ENCODE results near the gene PROM1. TPM values are rescaled to one million over a fixed set of nuclear protein-coding genes. Genes with fewer than 3 reads are reported as not detected.

Gene PROM1
- total RNA-seq, 2 donors from 2014 or later: 34.3 to 63.9 TPM

GRCh38 chr4:15934259-15934658 is 149.6 kb downstream of the PROM1 start:
- H3K27me3 ChIP-seq: no peaks in the 10 kb centered on the region
- no peaks in the 10 kb centered on the region for H3K9me3 ChIP-seq
- no peak overlapping the region for H3K9ac ChIP-seq (ENCODE audit: low read depth in 2 of 2, low read length in 2 of 2)
- no peaks in the 10 kb centered on the region for H3K4me1 ChIP-seq
- H3K4me3 ChIP-seq: no peak overlapping the region
- no peak for DNase-seq
- H3K27ac ChIP-seq: no peak overlapping the region
- intact Hi-C loops (cut with DNase I): no loop called here
- no peaks in the 10 kb centered on the region for H3K36me3 ChIP-seq
- no peak for TF ChIP-seq CTCF (IDR thresholded peaks at IDR 0.05)

DNA sequence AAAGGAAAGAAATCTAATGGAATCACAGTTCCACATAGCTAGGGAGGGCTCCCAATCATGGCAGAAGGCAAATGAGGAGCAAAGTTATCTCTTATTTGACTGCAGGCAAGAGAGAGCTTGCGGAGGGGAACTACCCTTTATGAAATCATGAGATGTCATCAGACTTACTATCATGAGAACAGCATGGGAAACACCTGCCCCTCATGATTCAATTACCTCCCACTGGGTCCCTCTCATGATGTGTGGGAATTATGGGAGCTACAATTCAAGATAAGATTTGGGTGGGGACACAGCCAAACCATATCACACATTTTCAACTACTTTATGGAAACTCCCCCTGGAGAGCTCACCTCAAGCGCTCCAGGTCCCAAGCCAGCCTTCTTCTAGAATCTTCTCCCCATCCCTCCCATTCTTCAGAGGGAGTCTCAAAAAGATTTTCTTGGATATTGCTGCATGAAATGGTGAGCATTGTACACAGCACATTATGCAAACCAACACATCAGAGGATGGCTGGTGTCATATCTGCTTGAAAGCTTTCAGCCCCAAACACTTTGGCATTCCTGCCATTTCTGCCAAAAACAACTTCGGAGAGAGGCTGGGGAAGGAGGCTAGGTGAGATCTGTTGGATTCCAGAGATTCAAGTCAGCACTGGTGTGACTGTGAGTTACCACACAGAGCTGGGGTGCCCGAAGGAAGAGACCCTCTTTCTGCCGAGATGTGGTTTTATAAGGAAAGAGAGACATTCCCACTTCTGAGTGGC is 152.2 kb downstream of the PROM1 start:
- Histone ChIP-seq H3K9me3 (no peaks in the 10 kb centered on the region), H3K27me3 (no peaks in the 10 kb centered on the region), H3K4me3 (no peak overlapping the region), H3K27ac (no peak overlapping the region), H3K36me3 (no peaks in the 10 kb centered on the region), H3K9ac (ENCODE audit: low read depth in 2 of 2, low read length in 2 of 2) (no peak overlapping the region), H3K4me1 (no peaks in the 10 kb centered on the region)
- intact Hi-C loops (cut with DNase I): no loop called here
- TF ChIP-seq CTCF (IDR thresholded peaks at IDR 0.05): no peak
- no peak for DNase-seq

- intact Hi-C loops (cut with DNase I): no loop called here
- H3K27me3 ChIP-seq: no peaks in the 10 kb centered on the region
- no peak for TF ChIP-seq CTCF (IDR thresholded peaks at IDR 0.05)
- no peak overlapping the region for H3K4me3 ChIP-seq
- no peaks in the 10 kb centered on the region for H3K4me1 ChIP-seq
- no peaks in the 10 kb centered on the region for H3K9me3 ChIP-seq
- no peaks in the 10 kb centered on the region for H3K36me3 ChIP-seq
- no peak overlapping the region for H3K27ac ChIP-seq
- DNase-seq: no peak
- H3K9ac ChIP-seq (ENCODE audit: low read depth in 2 of 2, low read length in 2 of 2): no peak overlapping the region
Measured at GRCh38 chr4:15930314-15930713, 153.5 kb downstream of the PROM1 start.

DNA sequence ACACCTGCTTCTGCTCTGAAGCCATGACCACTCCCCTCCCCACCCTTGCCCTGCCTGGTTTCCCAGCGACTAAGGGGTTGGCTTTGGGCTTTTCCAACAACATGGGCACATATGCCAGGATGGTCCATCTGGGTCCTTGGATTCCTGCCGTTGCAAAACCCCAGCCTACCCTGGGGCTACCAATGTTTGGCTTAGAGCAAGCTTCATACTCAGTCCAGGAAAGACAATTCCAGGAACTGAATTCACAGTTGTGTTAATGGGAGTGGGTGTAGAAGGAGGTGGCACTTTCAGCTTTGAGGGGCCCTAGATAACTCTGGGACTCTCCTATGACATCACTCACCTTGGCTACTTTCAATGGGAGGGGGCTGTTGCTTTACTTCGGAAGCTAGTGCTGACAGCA is 154.3 kb downstream of the PROM1 start:
- no peak overlapping the region for H3K9ac ChIP-seq (ENCODE audit: low read depth in 2 of 2, low read length in 2 of 2)
- TF ChIP-seq CTCF (IDR thresholded peaks at IDR 0.05): no peak
- no peak overlapping the region for H3K27ac ChIP-seq
- no peak overlapping the region for H3K4me3 ChIP-seq
- no peaks in the 10 kb centered on the region for H3K27me3 ChIP-seq
- intact Hi-C loops (cut with DNase I): no loop called here
- no peaks in the 10 kb centered on the region for H3K36me3 ChIP-seq
- H3K9me3 ChIP-seq: no peaks in the 10 kb centered on the region
- H3K4me1 ChIP-seq: no peaks in the 10 kb centered on the region
- DNase-seq: no peak

GRCh38 chr4:15928883-15929282 is 154.9 kb downstream of the PROM1 start:
- no peaks in the 10 kb centered on the region for H3K9me3 ChIP-seq
- no peaks in the 10 kb centered on the region for H3K4me1 ChIP-seq
- intact Hi-C loops (cut with DNase I): no loop called here
- no peak for TF ChIP-seq CTCF (IDR thresholded peaks at IDR 0.05)
- H3K9ac ChIP-seq (ENCODE audit: low read depth in 2 of 2, low read length in 2 of 2): no peak overlapping the region
- no peaks in the 10 kb centered on the region for H3K27me3 ChIP-seq
- H3K36me3 ChIP-seq: no peaks in the 10 kb centered on the region
- H3K4me3 ChIP-seq: no peak overlapping the region
- H3K27ac ChIP-seq: no peak overlapping the region
- no peak for DNase-seq

Data from colonic mucosa (tissue), 4 donors.